ENCODE results near the gene FBXW4.

The FBXW4 gene

GRCh38 chr10:101562231-101562630, 132.7 kb downstream of the FBXW4 start:
- H3K4me3 ChIP-seq (ENCODE audit: low read depth, low read length) = no peak overlapping the region
- H3K4me1 ChIP-seq (ENCODE audit: control insufficient read depth, insufficient read depth, low read length) = no peaks in the 10 kb centered on the region
- H3K27ac ChIP-seq (ENCODE audit: extremely low read depth, low read depth, low read length) = no peak overlapping the region
- no peak for TF ChIP-seq ZNF114 (tag by site-specific recombination; IDR thresholded peaks at IDR 0.05)
- no peak for TF ChIP-seq ZNF121 (tag by site-specific recombination; IDR thresholded peaks at IDR 0.05)
- TF ChIP-seq ZNF513 (tag by site-specific recombination; IDR thresholded peaks at IDR 0.05) = no peak
- TF ChIP-seq ZNF514 (tag by site-specific recombination; IDR thresholded peaks at IDR 0.05) = no peak
- no peak for TF ChIP-seq ZNF48 (tag by site-specific recombination; IDR thresholded peaks at IDR 0.05)
- no peak for TF ChIP-seq ZNF600 (tag by site-specific recombination; IDR thresholded peaks at IDR 0.05)
- TF ChIP-seq ZNF544 (tag by site-specific recombination; IDR thresholded peaks at IDR 0.05) = no peak
- TF ChIP-seq ZNF146 (tag by site-specific recombination; IDR thresholded peaks at IDR 0.05) = no peak
- TF ChIP-seq ZNF529 (tag by site-specific recombination; IDR thresholded peaks at IDR 0.05; ENCODE audit: insufficient replicate concordance) = no peak
- TF ChIP-seq ZNF223 (tag by site-specific recombination; IDR thresholded peaks at IDR 0.05) = no peak
- no peak for TF ChIP-seq ZNF426 (tag by site-specific recombination; IDR thresholded peaks at IDR 0.05)
- no peak for TF ChIP-seq ZNF433 (tag by site-specific recombination; IDR thresholded peaks at IDR 0.05; ENCODE audit: low read depth)
- TF ChIP-seq ZNF785 (tag by site-specific recombination; IDR thresholded peaks at IDR 0.05) = no peak
- TF ChIP-seq SCRT1 (tag by site-specific recombination; IDR thresholded peaks at IDR 0.05; ENCODE audit: borderline replicate concordance) = no peak
- ChIA-PET POLR2A (no interaction called here), CTCF (interaction anchor here (0.6 to 1.7 kb wide), 2 partner anchors 328 to 348 kb away, joined by 8 to 10 read pairs; no protein-coding TSS in a partner anchor)
- H3K9me3 ChIP-seq (ENCODE audit: control insufficient read depth, insufficient read depth, low read depth, low read length) = no peaks in the 10 kb centered on the region
- no peaks in the 10 kb centered on the region for H3K36me3 ChIP-seq (ENCODE audit: control insufficient read depth in 2 of 2, insufficient read depth in 1 of 2, low read length in 2 of 2)

- ChIA-PET CTCF (interaction anchor here (0.7 to 1.4 kb wide), 2 partner anchors 9 to 624 kb away, joined by 3 read pairs; no protein-coding TSS in a partner anchor), POLR2A (no interaction called here)
- Histone ChIP-seq H3K4me1 (ENCODE audit: control insufficient read depth, insufficient read depth, low read length) (no peaks in the 10 kb centered on the region), H3K4me3 (ENCODE audit: low read depth, low read length) (no peak overlapping the region), H3K36me3 (ENCODE audit: control insufficient read depth in 2 of 2, insufficient read depth in 1 of 2, low read length in 2 of 2) (no peaks in the 10 kb centered on the region), H3K27ac (ENCODE audit: extremely low read depth, low read depth, low read length) (no peak overlapping the region), H3K9me3 (ENCODE audit: control insufficient read depth, insufficient read depth, low read depth, low read length) (no peaks in the 10 kb centered on the region)
- TF ChIP-seq ZFHX2 (tag by site-specific recombination; conservative IDR thresholded peaks at IDR 0.05) (peak; percentile 81), ZBTB44 (tag by site-specific recombination; IDR thresholded peaks at IDR 0.05) (no peak), SP7 (tag by site-specific recombination; IDR thresholded peaks at IDR 0.05) (peak; percentile 72), ZNF521 (tag by site-specific recombination; IDR thresholded peaks at IDR 0.05) (no peak), EGR2 (tag by site-specific recombination; IDR thresholded peaks at IDR 0.05; ENCODE audit: low read depth) (peak; percentile 64), ZNF701 (tag by site-specific recombination; IDR thresholded peaks at IDR 0.05) (no peak), BCL6B (tag by site-specific recombination; IDR thresholded peaks at IDR 0.05) (no peak), ZBTB21 (tag by site-specific recombination; IDR thresholded peaks at IDR 0.05) (no peak), PRDM4 (tag by site-specific recombination; IDR thresholded peaks at IDR 0.05) (no peak), ZNF837 (tag by site-specific recombination; IDR thresholded peaks at IDR 0.05) (no peak)
Observed at GRCh38 chr10:101561068-101561915, 133.7 kb downstream of the FBXW4 start.
